Upper lobe of left lung (tissue), 4 donors: ENCODE measurements around the gene SETDB2.

Source experiments
- EP300 ChIP-seq, 4 donors: sonication (generic); formaldehyde crosslinking; IDR thresholded peaks; one replicate each; pipeline ENCODE4 v1.5.1; 2017; ENCODE audit warnings: antibody characterized with exemption in 4 of 4, control low read depth in 2 of 4
- POLR2AphosphoS5 ChIP-seq, 2 donors: sonication (generic); formaldehyde crosslinking; IDR thresholded peaks; one replicate each; pipeline ENCODE4 v1.5.1; 2017; ENCODE audit warnings: antibody characterized with exemption in 2 of 2

DNA sequence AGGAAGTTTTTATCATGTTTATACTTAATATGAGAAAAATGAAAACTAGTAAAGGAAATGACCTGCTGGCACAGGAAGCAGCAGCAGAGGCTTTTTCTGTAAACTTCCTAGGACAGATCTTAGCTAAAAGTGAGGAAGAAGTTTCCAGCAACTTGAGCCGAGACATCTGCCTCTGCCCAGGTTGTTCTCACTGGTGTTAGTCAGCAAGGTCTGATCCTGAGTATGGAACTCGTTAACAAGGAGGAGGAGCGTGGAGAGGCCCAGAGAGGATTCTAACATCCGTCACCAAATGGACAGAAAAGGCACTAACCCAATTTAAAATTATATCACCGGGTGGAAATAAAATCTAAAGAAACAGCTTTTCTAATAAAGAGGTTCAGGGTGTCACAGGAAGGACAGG, 95.2 kb downstream of the SETDB2 start:
- TF ChIP-seq POLR2AphosphoS5 (IDR thresholded peaks at IDR 0.05) (no peak), EP300 (IDR thresholded peaks at IDR 0.05) (no peak)
